Suppressor macrophage treated with lipopolysaccharide for 4 hours (primary cell): Measurements from ENCODE around the gene SKAP1.
"Not testable (repeated sequence)": the region's sequence is repeated elsewhere in the genome, so short reads cannot be mapped to it uniquely, and the experiment has no call there.

Experiments
- DNase-seq: peaks from one replicate; pipeline ENCODE4 v3.0.0-alpha.2; 2020

The SKAP1 gene

GRCh38 chr17:48278760-48279491, 151.1 kb downstream of the SKAP1 start:
- DNase-seq, result no peak

DNA sequence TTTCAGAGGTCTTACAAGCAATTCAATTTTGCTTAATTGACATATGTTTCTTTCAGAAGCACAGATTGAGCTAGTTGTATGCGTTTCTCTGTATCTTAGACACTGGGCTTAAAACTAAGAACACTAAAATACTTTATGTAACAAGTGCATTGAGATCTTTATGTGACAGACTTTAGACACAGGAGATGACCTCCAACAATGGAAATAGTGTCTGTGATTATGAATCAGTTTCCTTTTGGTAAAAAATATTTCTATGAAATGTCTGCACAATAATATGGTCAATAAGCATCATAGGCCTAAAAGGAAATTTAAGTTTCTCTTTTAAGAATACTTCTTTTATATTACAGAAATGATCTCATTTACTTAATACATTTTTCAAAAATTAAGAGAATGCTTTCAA, 153.2 kb downstream of the SKAP1 start:
- DNase-seq, result no peak

- no peak for DNase-seq
Measured at GRCh38 chr17:48270899-48271298, 159.1 kb downstream of the SKAP1 start.

- DNase-seq, result no peak
Measured at GRCh38 chr17:48269209-48269608, 160.8 kb downstream of the SKAP1 start.

GRCh38 chr17:48263731-48264035, 166.3 kb downstream of the SKAP1 start:
- DNase-seq, result no peak

- peak; percentile 25 for DNase-seq
Measured at GRCh38 chr17:48262982-48263730, 166.9 kb downstream of the SKAP1 start.

- peak; percentile 34 for DNase-seq
Measured at GRCh38 chr17:48261297-48261880, 168.6 kb downstream of the SKAP1 start.

DNA sequence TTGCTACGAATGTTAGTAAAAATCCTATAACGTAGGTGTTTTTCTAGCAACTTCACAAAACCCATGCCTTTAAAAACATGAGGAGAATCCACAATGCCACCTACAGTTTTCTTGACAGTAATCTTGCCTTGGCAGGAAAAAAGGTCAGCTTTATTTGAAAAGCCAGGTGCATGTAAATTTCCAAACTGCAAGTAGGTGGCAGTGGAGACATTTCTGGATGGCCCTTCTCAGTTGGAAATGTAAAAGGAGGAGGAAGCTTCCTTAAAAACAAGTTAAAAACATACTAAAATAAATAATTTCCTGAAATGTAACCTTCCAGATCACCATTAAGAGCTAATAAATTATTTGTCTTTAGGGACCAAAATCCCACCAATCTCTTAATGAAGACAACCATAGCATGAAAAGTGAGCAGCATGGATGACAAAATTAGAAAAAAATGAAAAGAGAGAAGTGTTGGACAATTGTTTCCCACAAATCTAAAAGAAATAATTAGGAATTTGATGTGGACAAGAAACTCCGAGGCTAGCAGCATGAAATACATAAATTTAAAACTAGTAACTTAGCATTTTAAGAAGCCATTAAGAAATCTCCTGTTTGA, 170.2 kb downstream of the SKAP1 start:
- peak; percentile 6 for DNase-seq

DNA sequence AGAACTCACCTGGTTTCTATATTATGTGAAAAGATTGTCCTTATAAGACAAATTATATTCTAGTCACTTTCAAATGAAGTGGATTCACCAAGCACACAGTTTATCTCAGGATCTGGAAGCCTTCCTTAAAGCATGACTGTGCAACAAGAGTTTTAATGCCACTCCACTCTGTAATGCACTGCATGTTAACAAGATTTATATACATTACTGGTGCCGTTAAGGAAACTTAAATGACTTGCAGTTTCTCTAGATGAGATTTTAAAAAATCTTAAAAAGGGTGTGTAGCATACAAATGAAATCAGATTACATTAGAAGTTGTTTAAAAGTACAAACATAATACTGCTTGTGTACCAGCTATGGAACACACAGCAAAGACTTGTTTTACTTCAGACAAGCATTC, 171.7 kb downstream of the SKAP1 start:
- no peak for DNase-seq

DNA sequence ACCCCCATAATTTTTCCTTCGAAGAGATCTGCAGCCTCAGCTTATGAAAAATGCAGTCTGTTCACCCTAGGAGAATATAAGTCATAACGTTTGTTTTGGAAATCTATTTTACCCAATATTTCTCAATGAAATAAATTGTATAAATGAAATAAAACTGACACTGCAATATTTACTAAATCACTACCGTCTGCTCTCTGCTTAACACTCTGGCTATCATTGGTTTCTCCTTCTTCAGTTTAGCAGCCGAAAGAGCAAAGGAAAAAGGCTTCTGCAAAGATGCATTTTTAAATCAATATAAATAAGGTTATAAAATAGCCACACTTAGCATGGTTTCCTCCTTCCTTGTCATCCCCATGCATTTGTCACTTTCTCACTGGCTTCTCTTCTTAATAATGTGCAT, 174.3 kb downstream of the SKAP1 start:
- DNase-seq, result no peak

GRCh38 chr17:48254896-48255295, 175.1 kb downstream of the SKAP1 start:
- DNase-seq, result no peak

DNA sequence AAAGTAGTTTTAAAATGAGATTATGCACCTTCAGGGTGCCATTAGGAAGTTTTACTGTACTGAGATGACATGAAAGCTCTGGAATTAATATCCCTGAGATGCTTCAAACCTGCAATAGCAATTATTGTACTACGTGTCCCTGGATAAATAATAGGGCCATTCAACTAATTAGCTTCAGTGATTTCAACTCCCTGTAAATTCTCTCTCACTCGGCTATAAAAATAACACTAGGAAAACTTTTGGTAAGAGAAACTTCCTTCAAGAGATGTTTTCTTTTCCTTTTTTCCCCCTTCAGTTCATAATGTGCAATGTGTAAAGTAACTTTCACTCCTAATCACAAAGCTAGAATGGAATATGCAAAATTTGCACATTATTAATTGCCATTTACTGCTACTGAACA, 176.0 kb downstream of the SKAP1 start:
- DNase-seq, result no peak

DNA sequence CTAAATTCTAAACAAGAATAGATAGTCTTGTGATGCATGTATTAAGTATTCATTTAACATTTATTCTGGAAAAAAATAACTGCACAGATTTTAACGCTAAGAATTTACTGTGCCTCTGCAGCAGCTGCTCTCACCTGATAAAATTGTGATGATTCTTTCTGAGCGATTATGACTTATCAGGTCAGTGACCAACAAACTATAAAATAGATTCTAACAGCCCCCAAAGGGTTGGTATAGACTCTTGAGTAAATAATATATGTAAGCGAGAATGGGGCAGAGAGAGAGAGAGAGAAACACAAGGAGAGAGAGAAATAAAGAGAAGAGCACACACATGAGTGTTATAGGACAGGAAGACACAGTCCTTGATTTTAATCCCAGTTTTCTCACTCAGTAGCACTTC, 178.1 kb downstream of the SKAP1 start:
- DNase-seq, result no peak

- DNase-seq, result no peak
Measured at GRCh38 chr17:48250949-48251348, 179.1 kb downstream of the SKAP1 start.

DNA sequence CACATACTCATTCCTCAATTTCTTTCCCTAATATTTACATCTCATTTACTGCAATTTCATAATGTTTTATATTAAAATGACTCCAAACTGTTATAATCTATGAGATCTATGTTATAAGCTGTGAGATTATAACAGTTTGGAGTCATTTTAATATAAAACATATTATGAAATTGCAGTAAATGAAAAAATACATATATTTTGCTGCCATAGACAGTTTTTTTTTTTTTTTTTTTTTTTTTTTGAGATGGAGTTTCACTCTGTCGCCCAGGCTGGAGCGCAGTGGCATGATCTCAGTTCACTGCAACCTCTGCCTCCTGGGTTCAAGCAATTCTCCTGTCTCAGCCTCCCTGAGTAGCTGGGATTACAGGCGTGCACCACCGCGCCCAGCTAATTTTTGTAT, 180.0 kb downstream of the SKAP1 start:
- DNase-seq, result not testable (repeated sequence)

DNA sequence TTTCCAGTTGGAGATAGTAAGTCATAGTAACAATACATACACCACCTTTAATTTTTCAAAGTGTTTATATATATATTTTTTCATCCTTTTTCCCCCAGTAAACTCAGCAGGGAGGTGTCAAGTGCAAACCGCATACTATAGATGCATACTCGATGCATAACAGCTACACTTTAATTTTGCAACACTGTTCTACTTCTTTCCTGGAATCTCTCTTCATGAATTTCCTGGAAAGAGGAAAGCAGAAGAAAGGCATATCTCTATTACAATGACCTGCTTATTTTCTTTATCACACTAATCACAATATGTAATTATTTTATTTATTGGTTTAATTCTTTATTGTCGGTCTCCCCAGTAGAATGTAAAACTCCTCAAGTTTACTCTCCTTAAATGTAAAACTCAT, 182.4 kb downstream of the SKAP1 start:
- no peak for DNase-seq

DNA sequence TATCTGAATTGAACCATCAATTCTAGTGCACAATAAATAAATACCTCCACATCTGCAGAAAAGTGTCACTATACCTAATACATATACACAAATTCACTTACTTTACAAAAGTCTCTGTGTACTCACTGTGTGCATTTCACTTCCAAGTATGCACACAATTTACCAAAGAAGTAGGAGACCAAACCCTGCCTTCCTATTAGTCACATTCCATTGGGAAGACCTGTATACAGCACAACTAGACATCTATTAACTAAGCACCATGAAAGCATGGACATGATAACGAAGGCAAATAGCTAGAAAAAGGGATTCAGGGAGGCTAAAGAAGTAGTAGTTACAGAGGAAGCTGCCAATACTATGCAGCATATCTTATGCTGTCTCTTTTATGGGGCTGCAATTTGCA, 183.0 kb downstream of the SKAP1 start:
- no peak for DNase-seq

GRCh38 chr17:48246612-48247011, 183.4 kb downstream of the SKAP1 start:
- DNase-seq, result no peak

DNA sequence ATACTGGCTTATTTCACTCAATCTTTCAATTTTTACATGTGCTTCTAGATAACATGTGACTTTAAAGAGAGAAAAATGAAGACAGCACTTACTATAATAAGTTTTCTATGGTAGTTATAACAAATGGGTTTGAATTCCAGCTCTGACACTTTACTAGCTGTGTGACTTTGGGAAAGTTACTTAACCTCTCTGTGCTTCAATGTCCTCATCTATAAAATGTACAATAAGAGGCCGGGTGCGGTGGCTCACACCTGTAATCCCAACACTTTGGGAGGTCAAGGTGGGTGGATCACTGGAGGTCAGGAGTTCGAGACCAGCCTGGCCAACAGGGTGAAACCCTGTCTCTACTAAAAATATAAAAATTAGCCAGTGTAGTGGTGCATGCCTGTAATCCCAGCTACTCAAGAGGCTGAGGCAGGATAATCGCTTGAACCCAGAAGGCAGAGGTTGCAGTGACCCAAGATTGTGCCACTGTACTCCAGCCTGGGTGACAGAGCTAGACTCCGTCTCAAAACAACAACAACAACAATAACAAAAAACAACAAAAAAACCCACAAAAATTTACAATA, 184.5 kb downstream of the SKAP1 start:
- not testable (repeated sequence) for DNase-seq

DNA sequence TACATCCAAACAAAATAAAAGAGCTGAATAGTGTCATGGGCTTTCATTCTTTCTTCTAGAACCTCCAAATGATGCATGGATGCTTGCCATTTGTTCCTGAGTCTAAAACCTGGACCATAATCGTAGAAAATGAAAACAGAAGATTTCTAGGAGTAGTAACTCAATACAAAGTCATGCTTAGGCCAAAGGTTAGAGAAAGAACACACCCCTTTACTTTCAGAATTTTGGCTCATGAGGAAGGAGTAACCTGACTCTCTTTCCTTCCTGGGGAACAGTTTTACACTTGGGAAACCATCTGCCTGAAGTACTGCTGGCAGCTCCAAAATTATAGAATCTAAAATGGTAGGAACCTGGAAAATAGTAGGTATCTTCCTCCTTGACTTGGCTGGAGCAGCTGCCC, 185.2 kb downstream of the SKAP1 start:
- DNase-seq, result no peak

- peak; percentile 56 for DNase-seq
Measured at GRCh38 chr17:48244121-48244711, 185.8 kb downstream of the SKAP1 start.

DNA sequence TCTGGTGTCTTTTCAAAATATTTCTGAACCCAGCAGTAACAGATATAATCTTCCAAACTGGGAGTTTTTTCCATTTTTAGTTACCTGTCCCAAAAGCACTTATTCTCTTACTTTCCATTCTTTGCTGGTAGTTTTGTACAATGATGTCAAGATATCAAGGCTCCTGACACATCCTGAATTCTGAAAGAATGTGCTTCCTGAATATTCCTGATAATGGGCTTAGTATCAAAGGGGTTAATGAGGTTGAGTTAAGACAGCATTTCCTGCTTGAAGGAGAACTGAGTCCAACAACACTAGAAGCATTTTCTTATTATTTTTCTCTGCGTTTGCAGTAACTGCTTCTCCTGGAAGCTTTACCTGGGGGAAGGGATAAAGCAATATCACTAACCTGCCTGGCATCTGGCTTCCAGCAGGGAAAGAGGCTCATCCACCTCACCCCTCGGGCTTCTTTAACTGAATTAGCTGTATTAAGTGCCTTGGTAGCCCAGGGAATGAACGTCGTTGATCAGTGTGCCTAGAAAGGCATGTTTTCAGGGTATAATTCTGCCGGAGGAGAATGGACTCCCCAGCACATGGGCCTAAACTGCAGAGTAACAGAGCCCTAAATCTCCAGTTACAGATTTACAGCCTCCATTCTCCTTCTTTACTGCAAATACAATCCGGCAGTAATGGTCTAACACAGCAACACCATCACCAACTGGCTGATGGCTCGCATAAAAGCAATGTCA, 188.1 kb downstream of the SKAP1 start:
- DNase-seq, result no peak
